ENCODE measurements around the gene SCUBE2. TPM values are rescaled to one million over a fixed set of nuclear protein-coding genes. Genes with fewer than 3 reads are reported as not detected.

Gene SCUBE2
- total and polyA plus RNA-seq, 2 donors (not counting 1 experiment from before 2014, with no cell fraction given): not detected

- Histone ChIP-seq H3K36me3 (replicated peaks in 1 of 2; ENCODE audit: control extremely low read depth in 1 of 2, control insufficient read depth in 1 of 2, extremely low read depth in 1 of 2, insufficient read depth in 2 of 2, low read length in 1 of 2) (no peaks in the 10 kb centered on the region), H3K4me1 (ENCODE audit: control insufficient read depth in 2 of 2, insufficient read depth in 2 of 2, low read length in 2 of 2) (peaks cover 18 to 19% of the 10 kb centered on the region in 2 donors), H2AFZ (ENCODE audit: insufficient read depth, low read depth, low read length, poor library complexity, severe bottlenecking) (peak within 1 kb of the TSS; percentile 79), H3K9me3 (ENCODE audit: control extremely low read depth in 1 of 3, control insufficient read depth in 2 of 3, insufficient read depth in 1 of 3, low read length in 2 of 3) (peaks cover 0 to 12% (median 0%) of the 10 kb centered on the region in 3 donors), H3K27me3 (replicated peaks in 1 of 4; ENCODE audit: control extremely low read depth in 1 of 4, control insufficient read depth in 3 of 4, insufficient read depth in 4 of 4, low read length in 3 of 4) (peaks cover 2 to 60% (median 46%) of the 10 kb centered on the region in 4 experiments), H3K4me2 (replicated peaks; ENCODE audit: low read depth, low read length, poor library complexity, severe bottlenecking) (peak within 1 kb of the TSS; percentile 94), H3K9ac (ENCODE audit: low read length) (peak within 1 kb of the TSS; percentile 66), H3K79me2 (ENCODE audit: control insufficient read depth, insufficient read depth, low read length) (no peaks in the 10 kb centered on the region), H4K20me1 (ENCODE audit: control insufficient read depth, insufficient read depth, low read length, poor library complexity, severe bottlenecking) (no peaks in the 10 kb centered on the region), H3K4me3 (ENCODE audit: control extremely low read depth in 1 of 5, extremely low read depth in 1 of 5, insufficient read depth in 1 of 5, low read depth in 2 of 5, low read length in 4 of 5) (peak within 1 kb of the TSS; percentile 23 to 60 (median 54)), H3K27ac (ENCODE audit: low read length in 2 of 2) (no peak within 1 kb of the TSS)
- Mint-ChIP-seq H3K27me3 (peaks cover 50% of the 10 kb centered on the region), H3K9me3 (ENCODE audit: insufficient read depth) (no peaks in the 10 kb centered on the region), H3K27ac (no peak within 1 kb of the TSS), H3K4me1 (peaks cover 16% of the 10 kb centered on the region), H3K4me3 (peak within 1 kb of the TSS; percentile 87)
- DNase-seq: peak; percentile 85
- ChIA-PET CTCF (interaction anchor here (0.6 to 1.2 kb wide), 2 partner anchors 12 to 89 kb away, joined by 3 to 7 read pairs; no protein-coding TSS in a partner anchor), POLR2A (no interaction called here)
- WGBS (ENCODE audit: insufficient coverage): 2% methylated on average over 83 of the region's 83 CpGs
- ATAC-seq (ENCODE audit: low read depth): peak; percentile 86
- intact Hi-C loops (cut with micrococcal nuclease): loop anchor here (2.0 kb wide), 1 partner anchor 39 kb away; the partner anchor contains the start of gene TMEM9B
- TF ChIP-seq EZH2 (IDR thresholded peaks at IDR 0.05; ENCODE audit: borderline replicate concordance, insufficient read depth, low read depth, low read length, poor library complexity, severe bottlenecking) (peak; percentile 74), CTCF (IDR thresholded peaks at IDR 0.05) (no peak)
Measured at GRCh38 chr11:9003573-9004182, 87.7 kb downstream of the SCUBE2 start, which contains the start of gene NRIP3. TSS of gene NRIP3 (minus strand) at chr11:9004001. CDS start at chr11:9003935, 66 bp downstream.
